PC-9 (cell line): ENCODE measurements around the gene SVEP1. TPM values are rescaled to one million over a fixed set of nuclear protein-coding genes. Genes with fewer than 3 reads are reported as not detected.
"Not testable (repeated sequence)": the region's sequence is repeated elsewhere in the genome, so short reads cannot be mapped to it uniquely, and the experiment has no call there.

Experiments used
- BruUV-seq: library from RNA; stranded (reverse); fragments of 400-500 nt; replicated peaks from 2 replicates; lab custom pipeline; 2021; lab: Mats Ljungman, UMichigan
- CTCF ChIA-PET: fragments of 300-600 bp; sonication (Branson Sonifier 250); formaldehyde crosslinking; loops from one replicate; lab custom pipeline; 2022; ENCODE audit warnings: antibody characterized with exemption; lab: Charles Lee
- POLR2A ChIA-PET: fragments of 300-600 bp; sonication (Branson Sonifier 250); formaldehyde crosslinking; loops from one replicate; lab custom pipeline; 2022; ENCODE audit warnings: antibody characterized with exemption; ENCODE audit not compliant: unreplicated experiment; lab: Charles Lee
- DNase-seq, 2 experiments: peaks; one replicate each; pipeline versions ENCODE4 v3.0.0 to v3.0.0-alpha.2; 2015 to 2022; ENCODE audit warnings: mixed read lengths in 1 of 2
- H2AFZ ChIP-seq: fragments of 200-600 bp; sonication (generic); 2 replicates; pipeline ENCODE4 v1.8.1; 2017; ENCODE audit warnings: antibody characterized with exemption
- H3F3A ChIP-seq: fragments of 200-600 bp; sonication (generic); 2 replicates; pipeline ENCODE4 v1.8.1; 2017; ENCODE audit warnings: antibody characterized with exemption, mild to moderate bottlenecking, low read depth; ENCODE audit not compliant: insufficient read depth
- H3K27ac ChIP-seq: fragments of 200-600 bp; sonication (generic); 2 replicates; pipeline ENCODE4 v1.6.1; 2016; ENCODE audit warnings: mixed run types
- H3K27me3 ChIP-seq: fragments of 200-600 bp; sonication (generic); 2 replicates; pipeline ENCODE4 v1.6.1; 2016; ENCODE audit warnings: low read depth, mixed run types; ENCODE audit not compliant: insufficient read depth
- H3K36me3 ChIP-seq: fragments of 200-600 bp; sonication (generic); 2 replicates; pipeline ENCODE4 v1.6.1; 2016; ENCODE audit warnings: low read depth, mixed run types
- H3K4me1 ChIP-seq: fragments of 200-600 bp; sonication (generic); replicated peaks from 2 replicates; pipeline ENCODE4 v1.6.1; 2016; ENCODE audit warnings: mixed run types; ENCODE audit not compliant: insufficient read depth
- H3K4me2 ChIP-seq: fragments of 200-600 bp; sonication (generic); 2 replicates; pipeline ENCODE4 v1.6.1; 2017; ENCODE audit warnings: mixed run types
- H3K4me3 ChIP-seq: fragments of 200-600 bp; sonication (generic); 2 replicates; pipeline ENCODE4 v1.6.1; 2016; ENCODE audit warnings: mixed run types
- H3K79me2 ChIP-seq: fragments of 200-600 bp; sonication (generic); 2 replicates; pipeline ENCODE4 v1.6.1; 2017; ENCODE audit warnings: low read depth, mixed run types
- H3K9me2 ChIP-seq: fragments of 200-600 bp; sonication (generic); 2 replicates; pipeline ENCODE4 v1.8.1; 2017; ENCODE audit warnings: mild to moderate bottlenecking; ENCODE audit not compliant: insufficient read depth
- H3K9me3 ChIP-seq: fragments of 200-600 bp; sonication (generic); 2 replicates; pipeline ENCODE4 v1.8.1; 2016; ENCODE audit warnings: low read depth; ENCODE audit not compliant: insufficient read depth
- H4K20me1 ChIP-seq: fragments of 200-600 bp; sonication (generic); 2 replicates; pipeline ENCODE4 v1.8.1; 2017; ENCODE audit not compliant: insufficient read depth
- EZH2 ChIP-seq: fragments of 200-600 bp; sonication (generic); IDR thresholded peaks from 2 replicates; pipeline ENCODE4 v1.8.0; 2017; ENCODE audit warnings: antibody characterized with exemption, low read depth
- intact Hi-C: fragments of 100-400 bp; cut with micrococcal nuclease; formaldehyde crosslinking; loops from one replicate; pipeline ENCODE4 v1.10.0; 2022; ENCODE audit not compliant: unreplicated experiment
- total RNA-seq: library from RNA; stranded (reverse); gene quantifications from 2 replicates; pipeline ENCODE4 v1.2.3, GENCODE V29; 2021
- TF ChIP-seq, protein P1 (sequence below): fragments of 200-600 bp; sonication (generic); conservative IDR thresholded peaks from 2 replicates; pipeline ENCODE4 v1.6.1; 2017; ENCODE audit warnings: mixed run types, antibody characterized with exemption, mild to moderate bottlenecking, moderate library complexity

SVEP1 gene
- total RNA-seq, 1 experiment from 2014 or later = 3.3 TPM

DNA sequence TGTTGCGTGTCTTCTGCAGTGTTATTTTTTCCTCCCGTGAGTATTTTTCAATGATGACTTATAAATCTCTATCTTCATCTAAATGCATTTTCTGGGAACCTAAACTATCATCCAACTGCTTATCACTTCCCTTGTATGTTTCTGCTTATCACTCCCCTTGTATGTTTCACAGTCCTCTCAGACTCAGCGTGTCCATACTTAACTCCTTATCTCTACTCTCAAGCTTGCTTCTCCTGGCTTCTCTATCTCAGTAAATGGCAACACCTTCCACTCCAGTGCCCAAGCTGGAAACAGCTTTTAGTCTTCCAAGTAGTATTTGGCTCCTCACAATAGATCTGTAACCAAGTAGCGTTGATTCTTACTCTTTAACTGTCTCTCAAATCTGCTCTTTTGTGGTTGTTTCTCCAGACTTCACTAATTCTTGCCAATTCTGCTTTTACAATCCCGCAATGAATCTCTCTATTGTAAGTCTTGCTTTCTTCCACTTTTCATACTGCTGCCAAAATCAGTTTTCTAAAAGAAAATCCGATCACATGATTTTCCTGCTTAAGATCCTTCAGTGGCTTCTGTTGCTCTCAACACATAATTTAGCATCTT lies 208.0 kb downstream of the SVEP1 start:
- Histone ChIP-seq H3K9me3 (no peaks in the 10 kb centered on the region), H3K36me3 (no peaks in the 10 kb centered on the region), H3K4me1 (peaks cover 20% of the 10 kb centered on the region), H3K27me3 (no peaks in the 10 kb centered on the region), H3K79me2 (no peaks in the 10 kb centered on the region), H4K20me1 (no peaks in the 10 kb centered on the region), H3K4me3 (no peak overlapping the region), H2AFZ (no peak overlapping the region), H3K4me2 (no peak overlapping the region), H3K27ac (no peak overlapping the region), H3K9me2 (no peaks in the 10 kb centered on the region), H3F3A (peaks cover 11% of the 10 kb centered on the region; the same call in 1 of the 2 replicates)
- no TSS peak for BruUV-seq
- CTCF ChIA-PET = no interaction called here
- POLR2A ChIA-PET = no interaction called here
- intact Hi-C loops = no loop called here
- no peak for DNase-seq
- no peak for TF ChIP-seq EZH2
- TF ChIP-seq, protein P1, sequence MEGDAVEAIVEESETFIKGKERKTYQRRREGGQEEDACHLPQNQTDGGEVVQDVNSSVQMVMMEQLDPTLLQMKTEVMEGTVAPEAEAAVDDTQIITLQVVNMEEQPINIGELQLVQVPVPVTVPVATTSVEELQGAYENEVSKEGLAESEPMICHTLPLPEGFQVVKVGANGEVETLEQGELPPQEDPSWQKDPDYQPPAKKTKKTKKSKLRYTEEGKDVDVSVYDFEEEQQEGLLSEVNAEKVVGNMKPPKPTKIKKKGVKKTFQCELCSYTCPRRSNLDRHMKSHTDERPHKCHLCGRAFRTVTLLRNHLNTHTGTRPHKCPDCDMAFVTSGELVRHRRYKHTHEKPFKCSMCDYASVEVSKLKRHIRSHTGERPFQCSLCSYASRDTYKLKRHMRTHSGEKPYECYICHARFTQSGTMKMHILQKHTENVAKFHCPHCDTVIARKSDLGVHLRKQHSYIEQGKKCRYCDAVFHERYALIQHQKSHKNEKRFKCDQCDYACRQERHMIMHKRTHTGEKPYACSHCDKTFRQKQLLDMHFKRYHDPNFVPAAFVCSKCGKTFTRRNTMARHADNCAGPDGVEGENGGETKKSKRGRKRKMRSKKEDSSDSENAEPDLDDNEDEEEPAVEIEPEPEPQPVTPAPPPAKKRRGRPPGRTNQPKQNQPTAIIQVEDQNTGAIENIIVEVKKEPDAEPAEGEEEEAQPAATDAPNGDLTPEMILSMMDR = no peak

GRCh38 chr9:110370315-110370714 lies 209.2 kb downstream of the SVEP1 start:
- Histone ChIP-seq H3K9me2 (no peaks in the 10 kb centered on the region), H3K9me3 (no peaks in the 10 kb centered on the region), H3K4me2 (no peak overlapping the region), H3K27ac (no peak overlapping the region), H2AFZ (no peak overlapping the region), H3F3A (peaks cover 11% of the 10 kb centered on the region), H3K4me3 (no peak overlapping the region), H3K36me3 (no peaks in the 10 kb centered on the region), H3K27me3 (no peaks in the 10 kb centered on the region), H3K4me1 (peaks cover 23% of the 10 kb centered on the region), H3K79me2 (no peaks in the 10 kb centered on the region), H4K20me1 (no peaks in the 10 kb centered on the region)
- ChIA-PET POLR2A (interaction anchor here (0.7 kb wide), 1 partner anchor 19 kb away, joined by 3 read pairs; no protein-coding TSS in a partner anchor), CTCF (no interaction called here)
- intact Hi-C loops = no loop called here
- no TSS peak for BruUV-seq
- no peak for TF ChIP-seq EZH2
- TF ChIP-seq, protein P1 = no peak
- DNase-seq = peak in 1 of 2 experiments; percentile 57

- H3K9me2 ChIP-seq = no peaks in the 10 kb centered on the region
- 0 out of 2 replicates have a peak overlapping the region, but pooled peaks have one; percentile 4 for H3K4me2 ChIP-seq
- no peaks in the 10 kb centered on the region for H3K79me2 ChIP-seq
- CTCF ChIA-PET = interaction anchor here (0.6 kb wide), 1 partner anchor 36 kb away, joined by 5 read pairs; no protein-coding TSS in a partner anchor
- H2AFZ ChIP-seq = no peak overlapping the region
- BruUV-seq = no TSS peak
- intact Hi-C loops = no loop called here
- DNase-seq = peak in 1 of 2 experiments; percentile 53
- no peak overlapping the region for H3K27ac ChIP-seq
- no peaks in the 10 kb centered on the region for H3K9me3 ChIP-seq
- no peak overlapping the region for H3K4me3 ChIP-seq
- no peaks in the 10 kb centered on the region for H3K36me3 ChIP-seq
- H3K4me1 ChIP-seq = peaks cover 27% of the 10 kb centered on the region
- no peaks in the 10 kb centered on the region; the same call in 1 of the 2 replicates for H3F3A ChIP-seq
- H4K20me1 ChIP-seq = no peaks in the 10 kb centered on the region
- TF ChIP-seq EZH2 = no peak
- TF ChIP-seq, protein P1 = no peak
- H3K27me3 ChIP-seq = no peaks in the 10 kb centered on the region
- POLR2A ChIA-PET = no interaction called here
Measured at GRCh38 chr9:110364451-110364850, 215.1 kb downstream of the SVEP1 start.

- intact Hi-C loops = loop anchor here (10.0 kb wide), 2 partner anchors 164 to 216 kb away; partner anchors contain the start of gene SVEP1
- H3K4me3 ChIP-seq, POLR2A ChIA-PET, H3K27me3 ChIP-seq, H2AFZ ChIP-seq, H3K79me2 ChIP-seq, H3K9me3 ChIP-seq, BruUV-seq, DNase-seq, CTCF ChIA-PET, H3K9me2 ChIP-seq, H3K27ac ChIP-seq, H3K36me3 ChIP-seq, H4K20me1 ChIP-seq, H3K4me2 ChIP-seq: not testable (repeated sequence)
- peaks cover 24% of the 10 kb centered on the region for H3F3A ChIP-seq
- H3K4me1 ChIP-seq = peaks cover 28% of the 10 kb centered on the region
Measured at GRCh38 chr9:110358992-110359391, 220.5 kb downstream of the SVEP1 start.
